Bone marrow (tissue), 2 donors: ENCODE data around the gene MTPN.
A peak's percentile ranks its signal among the peaks of the same experiment; 100 is the strongest.

Experiments used
- DNase-seq, 2 donors: peaks; one replicate each; lab custom pipeline; 2025; lab: John Stamatoyannopoulos, UW

The MTPN gene, protein sequence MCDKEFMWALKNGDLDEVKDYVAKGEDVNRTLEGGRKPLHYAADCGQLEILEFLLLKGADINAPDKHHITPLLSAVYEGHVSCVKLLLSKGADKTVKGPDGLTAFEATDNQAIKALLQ

DNA sequence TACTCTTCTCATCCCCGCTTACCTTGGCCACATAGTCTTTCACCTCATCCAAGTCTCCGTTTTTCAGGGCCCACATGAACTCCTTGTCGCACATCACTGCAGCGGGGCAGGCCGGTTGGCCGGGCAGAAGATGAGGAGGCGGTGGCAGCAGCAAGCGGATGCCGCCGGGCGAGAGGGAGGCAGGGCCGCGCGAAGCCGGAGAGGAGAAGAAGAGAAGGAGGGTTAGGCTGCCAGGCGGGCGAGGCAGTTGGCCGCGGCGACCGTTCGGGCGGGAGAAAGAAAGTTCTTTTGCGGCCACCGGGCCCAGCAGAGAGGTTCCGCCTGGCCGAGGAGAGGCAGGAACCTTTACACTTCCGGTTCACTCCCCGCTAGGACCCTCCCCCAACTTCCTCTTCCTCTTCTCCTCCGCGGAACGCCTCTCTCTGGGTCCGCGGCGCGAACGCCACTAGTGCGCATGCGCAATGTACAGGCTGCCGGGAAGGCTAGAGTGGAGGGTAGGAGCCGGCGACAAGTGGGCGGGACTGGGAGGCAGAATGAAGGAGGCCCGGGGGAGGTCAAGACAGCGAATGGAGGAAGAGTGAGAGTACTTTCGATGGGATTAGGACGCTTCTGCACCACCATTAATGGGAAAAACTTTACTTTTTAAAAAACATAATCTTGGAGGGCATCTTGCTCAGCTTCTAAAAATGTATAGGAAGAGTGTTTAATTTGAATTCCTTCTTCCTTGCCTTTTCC is at the start of gene MTPN:
Gene MTPN, minus strand, starts transcription at position 353 of the 735 bp plus-strand sequence. Its CDS starts 259 bp downstream, at position 94.
- DNase-seq: peak; percentile 82 to 96

DNA sequence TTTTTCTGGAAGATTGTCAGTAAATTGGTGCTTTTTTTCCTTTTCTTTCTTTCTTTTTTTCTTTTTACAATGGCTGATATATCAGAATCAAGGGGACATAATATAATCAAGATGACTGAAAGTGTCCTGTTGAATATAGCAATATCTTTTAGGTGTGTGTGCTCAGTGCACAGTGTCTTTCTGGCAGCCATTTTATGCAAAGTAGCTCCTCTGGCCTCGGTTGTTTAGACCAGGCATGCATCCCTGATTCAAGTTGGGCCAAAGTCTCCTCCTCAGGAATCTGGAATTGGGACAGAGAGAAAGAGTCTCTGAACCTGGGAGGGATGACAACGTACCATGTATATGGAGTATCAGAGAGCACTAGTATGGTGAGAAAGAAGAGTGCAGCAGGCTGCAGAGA is 49.0 kb upstream of the MTPN start:
- no peak for DNase-seq

DNA sequence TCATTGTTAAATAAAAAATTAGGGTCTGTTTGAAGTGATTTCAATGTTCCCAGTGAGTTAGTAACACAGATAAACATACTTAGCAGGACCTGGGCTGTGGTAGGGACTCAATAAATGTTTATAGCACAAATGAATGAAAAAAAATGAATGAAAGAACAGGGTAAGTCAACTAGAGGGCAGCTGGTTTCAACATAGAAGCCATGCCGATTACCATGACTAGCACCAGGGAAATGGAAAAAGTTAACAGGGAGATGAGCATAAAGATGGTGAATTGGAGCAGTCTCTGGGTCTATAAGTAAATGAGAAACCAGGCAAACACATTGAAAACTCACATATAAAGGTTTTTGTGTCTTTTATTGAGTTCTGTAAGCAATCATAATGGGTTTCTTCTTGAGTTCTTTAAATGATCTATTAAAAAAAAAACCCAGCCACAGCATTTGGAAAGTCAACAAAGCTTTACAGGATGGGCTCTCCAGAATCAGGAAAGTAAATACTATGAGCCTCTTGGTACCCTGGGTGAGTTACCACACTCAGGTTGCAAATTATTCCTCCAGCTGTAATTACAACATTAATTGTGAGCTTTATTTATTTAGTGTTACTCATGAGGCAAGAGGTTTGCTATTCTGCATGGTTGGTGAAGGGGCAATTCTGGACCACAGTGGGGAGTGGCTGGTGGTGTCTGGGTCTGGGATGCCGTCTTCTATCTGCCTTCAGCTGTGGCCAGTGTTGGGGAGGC is 46.1 kb upstream of the MTPN start:
- no peak for DNase-seq

DNA sequence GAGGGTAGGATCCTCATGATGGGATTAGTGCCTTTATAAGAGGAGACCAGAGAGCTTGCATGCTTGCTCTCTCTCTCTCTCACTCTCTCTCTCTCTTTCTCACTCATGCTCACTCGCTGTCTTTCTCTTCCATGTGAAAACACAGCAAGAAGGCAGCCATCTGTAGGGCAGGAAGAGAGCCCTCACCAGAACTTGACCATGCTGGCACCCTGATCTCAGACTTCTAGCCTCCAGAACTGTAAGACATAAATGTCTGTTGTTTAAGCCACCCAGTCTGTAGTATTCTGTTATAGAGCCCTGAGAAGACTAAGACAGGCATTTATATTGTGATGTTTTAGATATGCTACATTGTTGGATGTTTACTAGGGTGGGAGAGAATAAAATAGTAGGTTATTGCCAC is 43.4 kb upstream of the MTPN start:
- no peak for DNase-seq

DNA sequence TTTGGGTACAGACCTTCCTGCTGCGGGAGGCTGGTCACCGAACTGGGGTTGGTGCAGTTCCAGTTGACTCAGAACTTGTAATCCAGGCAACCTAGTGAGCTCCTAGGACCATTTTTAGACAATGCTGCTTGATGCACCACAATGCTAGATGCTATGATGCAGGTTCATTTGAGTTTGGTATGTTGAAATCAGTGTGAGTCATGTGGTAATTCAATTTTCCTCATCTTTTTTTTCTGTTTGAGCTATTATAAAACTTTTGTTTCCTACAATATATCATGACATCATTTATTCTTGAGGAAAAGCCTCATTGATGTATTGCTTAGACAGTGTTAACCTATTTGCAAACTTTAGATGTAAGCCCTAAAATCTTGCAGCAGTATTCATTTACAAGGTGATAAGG is 40.9 kb upstream of the MTPN start:
- DNase-seq: no peak

DNA sequence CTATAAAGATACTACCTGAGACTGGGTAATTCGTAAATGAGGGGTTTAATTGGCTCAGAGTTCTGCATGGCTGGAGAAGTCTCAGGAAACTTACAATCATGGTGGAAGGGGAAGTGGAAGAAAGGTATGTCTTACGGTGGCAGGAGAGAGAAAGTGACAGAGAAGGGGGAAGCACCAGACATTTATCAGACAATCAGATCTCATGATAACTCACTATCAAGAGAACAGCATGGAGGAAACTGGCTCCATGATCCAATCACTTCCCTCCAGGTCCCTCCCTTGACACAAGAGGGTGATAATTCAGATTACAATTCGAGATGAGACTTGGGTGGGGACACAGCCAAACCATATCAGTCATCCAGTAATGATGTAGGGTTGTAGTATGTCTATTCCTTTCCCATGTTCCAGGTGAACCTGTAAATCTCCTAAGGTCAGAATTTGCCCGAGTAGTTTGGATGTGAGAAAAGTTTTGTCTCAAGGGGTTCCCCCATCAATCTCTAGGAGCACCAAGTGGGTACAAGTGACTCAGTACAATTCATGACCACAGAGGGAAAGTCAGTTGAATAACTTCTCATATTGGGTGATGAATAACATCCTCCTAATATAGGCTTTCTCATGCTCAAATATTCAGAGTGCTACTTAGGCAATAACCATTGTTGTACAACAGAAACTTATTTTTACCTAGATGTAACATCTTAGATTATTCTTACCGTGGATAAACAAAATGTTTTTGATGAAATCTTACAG is 39.7 kb upstream of the MTPN start:
- no peak for DNase-seq

DNA sequence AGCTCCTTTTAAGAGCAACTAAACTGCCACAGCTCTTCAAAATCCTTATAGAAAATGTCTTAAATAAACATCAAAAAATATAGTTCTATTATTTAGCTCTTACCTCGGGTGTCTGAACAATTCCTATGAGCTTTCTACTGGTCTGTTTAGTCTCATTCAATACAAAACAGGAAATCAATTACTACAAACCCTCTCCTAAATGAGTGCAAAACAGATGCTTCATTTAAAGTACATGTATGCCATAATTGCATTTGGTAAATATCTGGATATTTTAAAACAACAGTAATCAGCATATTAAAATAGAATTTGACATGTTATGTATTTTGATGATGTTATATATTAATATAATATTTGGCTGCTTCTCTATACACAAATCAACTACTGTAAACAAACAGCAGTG is 38.5 kb upstream of the MTPN start:
- no peak for DNase-seq

DNA sequence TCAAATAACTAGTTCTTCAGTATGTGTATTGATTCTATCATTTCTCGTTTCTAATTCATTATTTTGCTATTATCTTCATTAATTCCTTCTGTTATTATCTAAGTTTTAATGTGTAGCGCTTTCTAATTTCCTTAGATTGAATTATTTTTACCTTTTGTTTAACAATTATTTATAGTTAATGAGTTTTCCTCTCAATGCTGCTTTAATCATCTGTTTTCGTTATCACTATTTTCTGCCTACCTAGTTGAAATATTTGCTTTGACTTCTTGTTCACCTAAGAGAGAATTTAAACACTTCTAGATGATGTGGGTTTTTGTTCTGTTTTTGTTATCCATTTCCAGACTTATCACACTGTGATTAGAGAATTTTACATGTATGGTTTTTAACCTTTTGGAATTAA is 37.5 kb upstream of the MTPN start:
- no peak for DNase-seq

DNA sequence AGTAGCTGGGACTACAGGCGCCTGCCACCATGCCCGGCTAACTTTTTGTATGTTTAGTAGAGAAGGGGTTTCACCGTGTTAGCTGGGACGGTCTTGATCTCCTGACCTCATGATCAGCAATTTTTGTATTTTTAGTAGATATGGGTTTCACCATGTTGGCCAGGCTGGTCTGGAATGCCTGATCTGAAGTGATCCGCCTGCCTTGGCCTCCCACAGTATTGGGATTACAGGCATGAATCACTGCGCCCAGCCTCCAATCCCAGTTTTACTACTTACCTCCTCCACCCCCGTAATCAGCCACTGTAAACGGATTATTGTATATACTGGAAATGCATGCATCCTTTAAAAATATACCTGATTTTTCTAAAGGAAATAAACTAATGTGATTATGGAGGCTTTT is 35.1 kb upstream of the MTPN start:
- no peak for DNase-seq

DNA sequence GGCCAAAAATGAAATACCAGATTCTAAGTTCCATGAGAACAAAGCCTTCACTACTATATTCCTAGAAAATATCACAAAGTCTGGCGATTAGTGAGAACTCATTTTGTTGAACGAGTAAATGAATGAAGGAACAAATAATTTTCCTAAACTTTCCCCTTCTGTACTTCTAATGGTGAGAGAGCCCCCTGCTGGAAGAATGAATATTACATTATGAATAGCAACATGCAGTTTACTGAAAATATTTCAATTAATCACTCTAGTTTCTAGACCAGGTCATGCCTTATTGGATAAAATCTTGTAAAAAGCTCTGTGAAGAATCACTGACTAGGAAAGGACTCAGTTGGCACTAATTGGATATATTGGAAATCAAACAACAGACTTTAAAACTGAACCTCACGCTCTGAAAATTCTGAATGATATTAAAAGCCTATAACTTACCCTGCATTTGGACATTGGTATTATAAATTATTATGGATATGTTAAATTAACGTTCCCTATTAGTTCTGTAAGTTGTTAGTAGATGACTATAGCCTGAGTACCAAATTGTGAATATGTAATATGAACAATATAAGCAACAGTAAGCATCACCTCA is 32.4 kb upstream of the MTPN start:
- peak in 1 of 2 donors; percentile 59 for DNase-seq

DNA sequence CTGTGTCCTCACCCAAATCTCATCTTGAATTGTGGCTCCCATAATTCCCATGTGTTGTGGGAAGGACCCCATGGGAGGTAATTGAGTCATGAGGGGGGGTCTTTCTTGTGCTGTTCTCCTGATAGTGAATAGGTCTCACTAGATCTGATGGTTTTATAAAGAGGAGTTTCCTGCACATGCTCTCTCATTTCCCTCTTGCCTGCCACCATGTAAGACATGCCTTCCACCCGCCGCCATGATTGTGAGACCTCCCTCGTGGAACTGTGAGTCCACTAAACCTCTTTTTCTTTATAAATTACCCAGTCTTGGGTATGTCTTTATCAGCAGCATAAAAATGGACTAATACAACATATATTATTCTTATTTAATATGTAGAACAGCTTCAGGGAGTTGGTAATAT is 29.0 kb upstream of the MTPN start:
- no peak for DNase-seq

DNA sequence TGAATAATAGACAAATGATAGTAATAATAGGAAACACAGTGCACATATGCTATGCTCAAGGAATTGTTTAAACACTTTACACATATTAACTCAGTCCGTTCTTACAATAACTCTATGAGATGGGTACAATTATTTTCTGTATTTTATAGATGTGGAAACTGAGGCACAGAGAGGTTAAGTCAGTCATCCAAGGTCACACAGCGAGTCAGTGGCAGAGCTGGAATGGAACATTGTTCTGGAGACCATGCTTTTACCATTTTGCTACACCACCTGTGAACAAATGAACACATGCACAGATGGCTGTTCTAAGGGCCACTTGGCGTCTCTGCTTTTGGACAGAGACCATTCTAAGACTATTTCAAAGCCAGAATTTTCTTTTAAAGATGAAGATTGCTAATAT is 26.9 kb upstream of the MTPN start:
- DNase-seq: no peak

DNA sequence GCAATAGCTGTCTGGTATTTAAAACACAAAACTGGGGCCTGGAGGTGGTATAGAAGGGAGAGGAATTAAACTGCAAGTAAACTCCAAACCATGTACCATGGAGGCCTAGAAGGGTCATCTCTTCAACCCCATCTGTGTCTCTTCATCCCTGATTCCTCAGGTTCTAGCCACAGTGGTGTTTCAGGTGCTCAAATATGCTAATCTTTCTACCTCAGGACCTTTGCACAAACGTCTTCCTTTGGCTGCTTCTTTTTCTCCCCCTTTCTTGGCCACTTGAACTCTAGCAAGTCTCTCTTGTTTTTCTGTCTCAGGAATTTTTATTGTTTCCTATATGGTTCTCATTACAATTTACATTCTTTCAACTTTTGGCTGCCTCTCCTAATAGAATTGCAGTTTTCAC is 25.6 kb upstream of the MTPN start:
- no peak for DNase-seq

DNA sequence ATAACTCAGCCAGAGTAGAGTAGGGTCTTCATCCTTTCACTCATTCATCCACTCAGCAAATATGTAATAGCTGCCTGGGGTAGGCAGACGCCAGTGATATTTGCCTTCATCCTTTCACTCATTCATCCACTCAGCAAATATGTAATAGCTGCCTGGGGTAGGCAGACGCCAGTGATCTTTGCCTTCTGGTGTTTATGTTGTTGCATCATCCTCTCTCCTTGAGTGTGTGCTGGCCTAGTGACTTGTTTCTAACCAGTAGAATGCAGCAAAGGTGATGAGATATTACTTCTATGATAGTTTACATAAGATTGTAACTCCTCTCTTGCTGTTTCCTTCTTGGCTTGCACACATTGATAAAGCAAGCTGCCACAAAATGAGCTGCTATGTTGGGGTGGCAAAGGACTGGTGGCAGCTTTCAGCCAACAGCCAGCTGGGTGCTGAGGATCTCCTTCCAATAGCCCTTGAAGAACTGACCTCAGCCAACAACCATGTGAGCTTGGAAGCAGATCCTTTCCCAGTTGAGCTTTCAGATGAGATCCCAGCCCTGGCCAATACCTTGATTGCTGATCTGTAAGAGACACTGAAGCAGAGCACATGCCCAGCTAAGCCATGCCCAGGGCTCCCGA is 23.2 kb upstream of the MTPN start:
- no peak for DNase-seq

DNA sequence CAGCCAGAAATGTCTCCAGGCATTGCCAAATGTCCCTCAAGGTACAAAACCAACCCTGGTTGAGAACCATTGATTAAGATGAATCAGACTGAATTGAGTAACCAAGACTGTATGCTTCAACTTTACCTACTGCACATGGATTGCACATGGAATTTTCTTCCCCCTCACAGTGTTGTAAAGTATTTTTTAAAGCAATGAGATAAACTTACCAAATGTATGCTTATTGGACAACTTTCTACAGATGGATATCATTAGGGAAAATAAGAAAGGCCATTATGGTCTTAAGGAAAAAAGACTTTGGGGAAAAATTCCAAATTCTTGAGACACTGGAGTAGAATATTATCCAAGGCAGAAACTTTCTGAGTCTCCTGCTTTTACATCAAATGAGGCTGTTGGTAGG is 20.9 kb upstream of the MTPN start:
- no peak for DNase-seq

DNA sequence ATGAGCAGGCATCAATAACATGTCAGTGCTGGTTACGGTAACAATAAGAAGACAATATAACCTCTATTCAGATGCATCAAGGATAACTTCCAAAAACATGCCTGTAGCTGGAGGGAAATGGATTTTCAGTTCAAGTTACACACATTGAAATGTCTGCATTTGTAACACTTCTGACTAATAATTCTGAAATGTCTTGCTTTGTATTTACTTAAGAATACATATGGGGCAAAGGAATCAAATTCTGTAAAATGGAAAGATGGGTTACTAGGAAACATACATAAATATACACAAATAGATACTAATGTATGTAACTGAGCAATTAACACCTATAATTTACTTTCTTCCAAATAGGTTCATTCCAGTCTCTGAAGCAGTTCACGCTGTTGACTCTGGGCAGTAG is 18.6 kb upstream of the MTPN start:
- DNase-seq: no peak

DNA sequence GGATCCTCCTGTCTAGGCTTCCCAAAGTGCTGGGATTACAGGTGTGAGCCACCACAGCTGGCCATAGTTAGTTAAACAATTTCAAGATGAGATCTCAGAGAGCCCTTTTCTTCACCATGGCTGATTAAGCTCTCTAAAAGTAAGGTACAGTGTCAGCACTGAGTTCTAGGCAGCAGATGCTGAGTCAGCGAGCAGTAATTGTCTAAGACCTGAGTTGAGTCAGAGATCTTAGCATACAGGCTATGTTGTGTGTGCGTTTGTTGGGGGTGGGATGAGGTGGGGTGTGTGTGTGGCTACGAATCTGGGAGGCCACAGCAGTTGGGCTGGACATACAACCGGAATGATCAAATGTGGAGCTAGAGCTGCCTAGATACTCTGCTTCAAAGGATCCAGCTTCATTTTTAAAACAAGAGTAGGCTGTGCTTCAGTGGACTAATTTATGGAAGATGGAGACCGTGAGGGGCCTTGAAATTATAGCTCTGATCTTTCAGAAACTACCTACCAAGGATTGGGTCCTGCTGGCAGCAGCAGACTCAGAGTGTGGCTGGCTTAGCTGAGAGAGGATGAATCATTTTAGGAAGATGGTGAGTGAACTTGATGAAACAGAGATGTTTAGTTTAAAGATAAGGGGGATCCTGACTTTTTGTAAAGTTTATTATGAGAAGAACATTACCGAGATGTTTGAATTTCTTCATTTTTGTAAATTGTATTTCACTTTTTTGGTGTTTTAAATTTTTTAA is 17.5 kb upstream of the MTPN start:
- no peak for DNase-seq

DNA sequence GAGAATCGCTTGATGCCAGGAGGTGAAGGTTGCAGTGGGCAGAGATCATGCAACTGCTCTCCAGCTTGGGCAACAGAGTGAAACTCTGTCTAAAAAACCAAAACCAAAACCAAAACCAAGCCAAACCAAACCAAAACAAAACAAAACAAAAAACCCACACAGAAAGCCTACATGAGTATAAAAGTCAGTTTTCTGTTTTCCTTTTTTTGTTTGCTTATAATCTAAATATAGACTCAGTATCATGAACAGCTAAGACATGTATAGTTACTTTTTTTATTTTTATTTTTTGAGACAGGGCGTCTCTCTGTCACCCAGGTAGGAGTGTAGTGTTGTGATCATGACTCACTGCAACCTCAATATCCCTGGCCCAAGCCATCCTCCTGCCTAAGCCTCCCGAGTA is 16.8 kb upstream of the MTPN start:
- DNase-seq: no peak

DNA sequence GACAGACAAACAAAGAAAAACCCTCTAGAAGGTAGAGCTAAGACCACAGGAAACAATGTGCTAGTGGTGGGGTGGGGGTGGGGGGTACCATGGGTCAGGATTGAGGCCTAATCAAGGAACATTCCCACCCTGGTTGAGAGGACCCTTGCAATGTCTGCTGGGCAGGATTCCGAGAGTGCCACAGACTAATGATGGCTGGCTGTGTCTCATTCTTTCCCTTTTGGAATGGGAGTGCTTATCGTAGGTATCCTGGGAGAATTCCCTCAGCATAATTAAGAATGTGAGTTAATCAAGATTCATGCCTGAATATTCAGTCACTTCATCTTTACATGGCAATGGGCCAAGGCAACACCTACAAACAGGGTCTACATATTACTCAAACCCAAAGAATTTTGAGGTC is 14.7 kb upstream of the MTPN start:
- no peak for DNase-seq

DNA sequence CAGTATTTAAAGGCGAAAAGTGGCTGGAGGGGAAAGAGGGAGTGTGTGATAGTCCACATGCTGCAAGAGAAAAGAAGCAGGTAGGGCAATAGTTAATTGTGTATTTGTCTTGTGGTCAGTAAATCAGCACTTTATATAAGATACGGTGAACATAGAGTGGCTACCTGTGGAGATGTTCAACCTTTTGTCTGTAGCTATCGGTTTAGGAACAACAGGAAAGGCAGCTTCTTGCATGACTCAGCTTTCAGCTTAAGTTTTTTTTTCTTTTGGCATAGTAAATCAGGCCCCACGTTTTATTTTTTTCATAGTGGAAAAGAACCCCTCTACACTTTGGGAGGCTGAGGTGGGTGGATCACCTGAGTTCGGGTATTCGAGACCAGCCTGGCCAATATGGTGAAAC is 14.2 kb upstream of the MTPN start:
- DNase-seq: no peak

DNA sequence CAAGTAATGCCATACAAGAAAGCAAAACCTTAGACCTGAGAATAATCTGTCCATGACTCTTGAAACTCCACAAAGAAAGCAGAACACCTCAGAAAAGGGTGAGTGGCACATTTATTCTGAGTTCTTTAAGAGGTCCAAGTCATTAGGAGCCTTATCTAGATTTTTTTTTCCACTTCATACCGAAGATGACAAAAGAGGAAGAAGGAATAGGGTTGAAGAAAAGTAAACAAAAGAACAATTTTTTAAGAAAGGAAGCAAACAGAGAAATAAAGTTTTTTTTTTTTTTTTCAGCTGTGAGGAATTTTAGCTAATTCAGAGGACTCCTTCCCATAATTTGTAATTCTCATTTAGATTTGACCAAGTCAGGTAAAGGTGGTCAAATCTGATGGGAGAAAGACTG is 13.1 kb upstream of the MTPN start:
- no peak for DNase-seq
